ENCODE data around the gene NFKBIA.
"Not testable (repeated sequence)": the region's sequence is repeated elsewhere in the genome, so short reads cannot be mapped to it uniquely, and the experiment has no call there.

NFKBIA gene

GRCh38 chr14:35404449-35405303 is at the start of gene NFKBIA:
Gene NFKBIA, minus strand, starts transcription at chr14:35404749. Its CDS starts 105 bp downstream, at chr14:35404644.
- DNase-seq: peak; percentile 77

- DNase-seq: no peak
Measured at GRCh38 chr14:35446450-35446849, 41.9 kb upstream of the NFKBIA start.

- DNase-seq: no peak
Measured at GRCh38 chr14:35444104-35444503, 39.6 kb upstream of the NFKBIA start.

- no peak for DNase-seq
Measured at GRCh38 chr14:35441160-35441559, 36.6 kb upstream of the NFKBIA start.

GRCh38 chr14:35438910-35439713 is 34.6 kb upstream of the NFKBIA start:
- DNase-seq: no peak

- not testable (repeated sequence) for DNase-seq
Measured at GRCh38 chr14:35438492-35438891, 33.9 kb upstream of the NFKBIA start.

- no peak for DNase-seq
Measured at GRCh38 chr14:35435177-35435576, 30.6 kb upstream of the NFKBIA start.

GRCh38 chr14:35433826-35434225 is 29.3 kb upstream of the NFKBIA start:
- no peak for DNase-seq

- no peak for DNase-seq
Measured at GRCh38 chr14:35430459-35431199, 26.1 kb upstream of the NFKBIA start.

GRCh38 chr14:35429951-35430350 is 25.4 kb upstream of the NFKBIA start:
- no peak for DNase-seq

GRCh38 chr14:35425850-35426249 is 21.3 kb upstream of the NFKBIA start:
- no peak for DNase-seq

- no peak for DNase-seq
Measured at GRCh38 chr14:35423621-35424020, 19.1 kb upstream of the NFKBIA start.

GRCh38 chr14:35420036-35420811 is 15.7 kb upstream of the NFKBIA start:
- DNase-seq: no peak

GRCh38 chr14:35419429-35419841 is 14.9 kb upstream of the NFKBIA start:
- no peak for DNase-seq

- no peak for DNase-seq
Measured at GRCh38 chr14:35418093-35418492, 13.5 kb upstream of the NFKBIA start.

GRCh38 chr14:35416108-35416750 is 11.7 kb upstream of the NFKBIA start:
- DNase-seq: no peak

GRCh38 chr14:35414365-35414764 is 9.8 kb upstream of the NFKBIA start:
- DNase-seq: no peak

- DNase-seq: peak; percentile 16
Measured at GRCh38 chr14:35412272-35413056, 7.9 kb upstream of the NFKBIA start.

- no peak for DNase-seq
Measured at GRCh38 chr14:35410858-35411257, 6.3 kb upstream of the NFKBIA start.

- no peak for DNase-seq
Measured at GRCh38 chr14:35409595-35409994, 5.0 kb upstream of the NFKBIA start.

GRCh38 chr14:35408026-35408425 is 3.5 kb upstream of the NFKBIA start:
- no peak for DNase-seq
